Panc1 (cell line): ENCODE data around the gene PIP4P1. TPM values are rescaled to one million over a fixed set of nuclear protein-coding genes. Genes with fewer than 3 reads are reported as not detected.

Experiments used
- ATAC-seq: fragments of 200-7000 bp; cut with Tn5 transposase; 2 replicates; pipeline ENCODE4 v1.9.1; 2020; ENCODE audit warnings: mild to moderate bottlenecking, moderate library complexity
- BruUV-seq: library from RNA; stranded (reverse); fragments of 400-500 nt; replicated peaks from 2 replicates; lab custom pipeline; 2021; lab: Mats Ljungman, UMichigan
- CTCF ChIA-PET: fragments of 300-600 bp; sonication (Branson Sonifier 250); formaldehyde crosslinking; loops from one replicate; lab custom pipeline; 2022; ENCODE audit warnings: antibody characterized with exemption; lab: Charles Lee
- POLR2A ChIA-PET: fragments of 300-600 bp; sonication (Branson Sonifier 250); formaldehyde crosslinking; loops from one replicate; lab custom pipeline; 2022; ENCODE audit warnings: antibody characterized with exemption; lab: Charles Lee
- DNase-seq: peaks from one replicate; pipeline ENCODE4 v3.0.0-alpha.2; 2010; ENCODE audit warnings: low read depth, low spot score
- H3K27ac ChIP-seq: 2 replicates; pipeline ENCODE4 v1.5.1; 2011; ENCODE audit warnings: mild to moderate bottlenecking, low read length, inconsistent platforms
- H3K27me3 ChIP-seq: fragments of 200-500 bp; sonication (Bioruptor generic); 2 replicates; pipeline ENCODE4 v1.6.0; 2014; ENCODE audit warnings: low read length, inconsistent platforms; ENCODE audit not compliant: control insufficient read depth, insufficient read depth
- H3K36me3 ChIP-seq: fragments of 200-500 bp; sonication (Bioruptor generic); 2 replicates; pipeline ENCODE4 v1.5.1; 2014; ENCODE audit warnings: inconsistent platforms, mild to moderate bottlenecking, low read length, moderate library complexity; ENCODE audit not compliant: control insufficient read depth, insufficient read depth
- H3K4me1 ChIP-seq: 2 replicates; pipeline ENCODE4 v1.5.1; 2011; ENCODE audit warnings: inconsistent platforms, mild to moderate bottlenecking, low read length, moderate library complexity; ENCODE audit not compliant: control insufficient read depth, insufficient read depth
- H3K4me3 ChIP-seq, 2 experiments: 2 replicates each; pipeline ENCODE4 v1.5.1; 2011 to 2012; ENCODE audit warnings: low read depth in 2 of 2, low read length in 2 of 2, mild to moderate bottlenecking in 2 of 2, inconsistent platforms in 1 of 2, moderate library complexity in 1 of 2
- H3K9me3 ChIP-seq: fragments of 200-500 bp; sonication (Bioruptor generic); 2 replicates; pipeline ENCODE4 v1.5.1; 2014; ENCODE audit warnings: low read depth, mild to moderate bottlenecking, inconsistent platforms, low read length, moderate library complexity; ENCODE audit not compliant: control insufficient read depth, insufficient read depth
- POLR2AphosphoS5 ChIP-seq: IDR thresholded peaks from 2 replicates; pipeline ENCODE4 v1.6.1; 2012; ENCODE audit warnings: mild to moderate bottlenecking, low read depth, low read length, moderate library complexity
- REST ChIP-seq, 2 experiments: IDR thresholded peaks; 2 replicates each; pipeline ENCODE4 v1.6.1; 2011 to 2012; ENCODE audit warnings: low read depth in 2 of 2, control low read depth in 1 of 2, low read length in 1 of 2, mild to moderate bottlenecking in 1 of 2, moderate library complexity in 1 of 2; ENCODE audit not compliant: insufficient read depth in 1 of 2
- SIN3A ChIP-seq: IDR thresholded peaks from 2 replicates; pipeline ENCODE4 v1.6.1; 2012; ENCODE audit warnings: low read depth, mild to moderate bottlenecking, low read length, moderate library complexity, borderline replicate concordance; ENCODE audit not compliant: insufficient read depth
- TCF7L2 ChIP-seq: IDR thresholded peaks from 2 replicates; pipeline ENCODE4 v1.6.1; 2011; ENCODE audit warnings: mild to moderate bottlenecking, low read depth, low read length, inconsistent platforms
- in situ Hi-C: cut with HindIII; loops from 2 replicates; pipeline ENCODE4 v1.10.0; 2016; ENCODE audit warnings: low sequenced_read_pairs, low pct_unique_long_range_greater_than_20kb
- intact Hi-C: fragments of 100-400 bp; cut with micrococcal nuclease; formaldehyde crosslinking; loops from one replicate; pipeline ENCODE4 v1.10.0; 2022; ENCODE audit not compliant: unreplicated experiment
- total RNA-seq: library from RNA; stranded (reverse); gene quantifications from one replicate; pipeline ENCODE4 v1.2.1, GENCODE V29; 2021; ENCODE audit not compliant: unreplicated experiment
- TF ChIP-seq, protein P1 (sequence below): fragments of 450-650 bp; IDR thresholded peaks from 2 replicates; pipeline ENCODE4 v1.5.1; 2017; ENCODE audit warnings: mild to moderate bottlenecking

Gene PIP4P1
- total RNA-seq, 1 experiment from 2014 or later = 34.8 TPM

- Histone ChIP-seq H3K9me3 (no peaks in the 10 kb centered on the region), H3K27me3 (no peaks in the 10 kb centered on the region), H3K4me1 (no peaks in the 10 kb centered on the region), H3K27ac (no peak within 1 kb of the TSS), H3K36me3 (no peaks in the 10 kb centered on the region), H3K4me3 (no peak within 1 kb of the TSS)
- intact Hi-C loops = no loop called here
- ChIA-PET POLR2A (no interaction called here), CTCF (no interaction called here)
- DNase-seq (no peak), ATAC-seq (0 out of 2 replicates have a peak, but pooled peaks have one; percentile 59)
- TF ChIP-seq, protein P1, sequence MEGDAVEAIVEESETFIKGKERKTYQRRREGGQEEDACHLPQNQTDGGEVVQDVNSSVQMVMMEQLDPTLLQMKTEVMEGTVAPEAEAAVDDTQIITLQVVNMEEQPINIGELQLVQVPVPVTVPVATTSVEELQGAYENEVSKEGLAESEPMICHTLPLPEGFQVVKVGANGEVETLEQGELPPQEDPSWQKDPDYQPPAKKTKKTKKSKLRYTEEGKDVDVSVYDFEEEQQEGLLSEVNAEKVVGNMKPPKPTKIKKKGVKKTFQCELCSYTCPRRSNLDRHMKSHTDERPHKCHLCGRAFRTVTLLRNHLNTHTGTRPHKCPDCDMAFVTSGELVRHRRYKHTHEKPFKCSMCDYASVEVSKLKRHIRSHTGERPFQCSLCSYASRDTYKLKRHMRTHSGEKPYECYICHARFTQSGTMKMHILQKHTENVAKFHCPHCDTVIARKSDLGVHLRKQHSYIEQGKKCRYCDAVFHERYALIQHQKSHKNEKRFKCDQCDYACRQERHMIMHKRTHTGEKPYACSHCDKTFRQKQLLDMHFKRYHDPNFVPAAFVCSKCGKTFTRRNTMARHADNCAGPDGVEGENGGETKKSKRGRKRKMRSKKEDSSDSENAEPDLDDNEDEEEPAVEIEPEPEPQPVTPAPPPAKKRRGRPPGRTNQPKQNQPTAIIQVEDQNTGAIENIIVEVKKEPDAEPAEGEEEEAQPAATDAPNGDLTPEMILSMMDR = no peak
- no peak for TF ChIP-seq POLR2AphosphoS5
- no peak for TF ChIP-seq TCF7L2
- TF ChIP-seq REST (IDR thresholded peaks at IDR 0.05; ENCODE audit: insufficient read depth in 1 of 2, low read depth in 2 of 2, low read length in 1 of 2) = no peak
- TF ChIP-seq SIN3A = no peak
- in situ Hi-C loops = no loop called here
- no TSS peak for BruUV-seq
These were observed 25.5 kb downstream of the PIP4P1 start, which contains the start of gene KLHL33 for GRCh38 chr14:20435582-20436362. KLHL33 (minus strand) TSS chr14:20436166; CDS start chr14:20435811, 355 bp downstream.

DNA sequence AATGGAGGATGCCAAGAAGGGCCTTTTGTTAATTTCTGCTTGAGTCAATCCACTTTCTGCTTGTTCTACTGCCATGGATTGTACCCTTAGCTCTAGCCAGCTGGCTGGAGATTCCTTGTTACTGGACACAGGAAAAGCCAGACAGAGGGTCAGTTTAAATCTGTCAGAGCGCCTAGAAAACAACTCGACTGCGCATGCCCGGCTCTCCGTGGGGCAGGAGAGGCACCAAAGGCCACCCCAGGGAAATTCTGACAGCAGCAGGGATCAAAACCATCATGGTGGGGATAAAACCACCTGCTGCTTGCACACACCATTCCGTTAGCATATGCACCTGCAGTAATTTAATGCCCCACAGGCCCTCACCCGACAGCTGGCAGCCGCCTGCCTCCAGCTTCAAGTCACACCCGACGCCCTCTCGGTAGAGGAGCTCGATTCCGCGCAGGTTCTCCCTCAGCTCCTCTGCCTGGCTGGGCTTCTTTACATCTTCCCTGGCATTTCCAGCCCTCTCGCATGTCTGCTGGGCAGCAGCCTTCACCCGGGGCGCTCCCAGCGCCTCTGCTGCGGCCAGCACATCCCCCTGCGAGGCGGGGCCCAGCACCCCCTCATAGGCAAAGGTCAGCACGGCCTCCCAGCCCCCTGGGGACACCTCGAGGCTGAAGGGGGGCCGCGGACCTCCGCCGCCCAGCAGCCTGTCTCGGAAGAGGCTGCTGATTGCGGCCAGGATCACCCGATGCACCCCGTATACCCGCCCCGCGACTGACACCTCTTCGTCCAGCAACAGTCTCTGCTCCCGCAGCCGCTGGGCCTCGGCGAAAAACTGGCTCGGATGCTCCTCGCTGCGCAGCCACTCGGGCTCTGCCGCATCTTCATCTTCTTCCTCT lies 26.3 kb downstream of the PIP4P1 start:
- H3K36me3 ChIP-seq = no peaks in the 10 kb centered on the region
- in situ Hi-C loops = no loop called here
- no TSS peak for BruUV-seq
- H3K27me3 ChIP-seq = no peaks in the 10 kb centered on the region
- intact Hi-C loops = no loop called here
- no peak for DNase-seq
- H3K4me1 ChIP-seq = no peaks in the 10 kb centered on the region
- no peak for ATAC-seq
- CTCF ChIA-PET = no interaction called here
- POLR2A ChIA-PET = no interaction called here
- H3K9me3 ChIP-seq = no peaks in the 10 kb centered on the region
- no peak overlapping the region for H3K27ac ChIP-seq
- no peak overlapping the region for H3K4me3 ChIP-seq
- TF ChIP-seq REST (IDR thresholded peaks at IDR 0.05; ENCODE audit: insufficient read depth in 1 of 2, low read depth in 2 of 2, low read length in 1 of 2) (no peak), SIN3A (no peak), POLR2AphosphoS5 (no peak), TCF7L2 (no peak)
- TF ChIP-seq, protein P1 = no peak
